ENCODE results near the gene TTN.

DNA sequence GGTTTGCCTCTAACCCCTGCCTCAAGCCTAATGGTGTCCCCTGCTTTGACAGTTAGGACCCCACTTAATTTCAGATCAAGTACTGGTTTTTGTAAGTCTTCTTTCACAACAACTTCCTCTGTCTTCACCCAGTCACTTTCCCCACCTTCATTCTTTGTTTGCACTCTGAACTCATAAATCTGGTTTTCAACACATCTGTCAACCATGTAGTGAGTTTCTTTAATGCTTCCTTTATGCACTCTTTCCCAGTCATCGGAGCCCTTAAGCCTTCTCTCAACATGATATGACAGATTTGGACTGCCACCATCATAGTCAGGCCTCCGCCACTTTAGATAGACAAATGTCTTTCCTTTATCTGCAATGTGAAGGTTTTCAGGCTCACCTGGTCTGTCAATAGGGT lies 217.9 kb downstream of the TTN start:
- TF ChIP-seq CTCF (conservative IDR thresholded peaks at IDR 0.05; ENCODE audit: low read length) (no peak), EZH2phosphoT487 (IDR thresholded peaks at IDR 0.05; ENCODE audit: borderline replicate concordance, low read depth, low read length) (no peak)
